Left lung (tissue), 10 donors: ENCODE data around the gene SLC7A6OS. TPM values are rescaled to one million over a fixed set of nuclear protein-coding genes. Genes with fewer than 3 reads are reported as not detected.

Experiments used
- ATAC-seq: fragments of 200-7000 bp; cut with Tn5 transposase; one replicate; pipeline ENCODE4 v1.9.1; 2020; ENCODE audit warnings: moderate library complexity
- DNase-seq, 4 donors: peaks; one replicate each; pipeline ENCODE4 v3.0.0-alpha.2; 2013 to 2020
- H3K27ac ChIP-seq, 2 donors: fragments of 200-600 bp; sonication (generic) in 1 of 2; one replicate each; pipeline versions ENCODE4 v1.5.0 to v1.8.0; 2020 to 2021
- H3K27me3 ChIP-seq, 2 donors: fragments of 200-600 bp; sonication (generic) in 1 of 2; one replicate each; pipeline versions ENCODE4 v1.5.0 to v1.8.0; 2020 to 2021
- H3K36me3 ChIP-seq, 2 donors: fragments of 200-600 bp; sonication (generic) in 1 of 2; one replicate each; pipeline versions ENCODE4 v1.5.0 to v1.8.0; 2020 to 2021
- H3K4me1 ChIP-seq, 2 donors: fragments of 200-600 bp; one replicate each; pipeline ENCODE4 v1.8.0; 2021
- H3K4me3 ChIP-seq, 2 donors: fragments of 200-600 bp; sonication (generic) in 1 of 2; one replicate each; pipeline versions ENCODE4 v1.5.0 to v1.8.0; 2020 to 2021; ENCODE audit warnings: mild to moderate bottlenecking in 1 of 2
- H3K9me3 ChIP-seq, 2 donors: fragments of 200-600 bp; sonication (generic) in 1 of 2; one replicate each; pipeline versions ENCODE4 v1.5.0 to v1.8.0; 2020 to 2021
- intact Hi-C, 2 donors: fragments of 100-400 bp; cut with DNase I; formaldehyde crosslinking; loops; one replicate each; pipeline versions ENCODE4 v1.11.2 to v1.14.2; 2022
- polyA plus RNA-seq, 6 donors: library from polyadenylated mRNA; unstranded; fragments of 120-200 nt; gene quantifications; one replicate each; pipeline ENCODE4 v1.2.1, GENCODE V29; 2013; ENCODE audit not compliant: insufficient read length in 6 of 6
- total RNA-seq, 2 donors: library from RNA; stranded (reverse); fragmentation: NEBNext Ultra II Directional; extraction: Animal tissue kit (Norgen Biotek cat#: 25700); gene quantifications; one replicate each; pipeline ENCODE4 v1.2.1, GENCODE V29; 2021
- TF ChIP-seq, protein P1 (sequence below), 2 donors: fragments of 200-600 bp; sonication (generic) in 1 of 2; IDR thresholded peaks; one replicate each; pipeline versions ENCODE4 v1.5.0 to v1.8.0; 2021; ENCODE audit warnings: antibody characterized with exemption in 2 of 2
- donor health status: DM: no; HTN: yes; CAD: no.
- donor health status: DM: no; HTN: no; CAD: no.

Gene SLC7A6OS
- total and polyA plus RNA-seq, 8 donors, result 11.7 to 24.4 (median 21.9) TPM

DNA sequence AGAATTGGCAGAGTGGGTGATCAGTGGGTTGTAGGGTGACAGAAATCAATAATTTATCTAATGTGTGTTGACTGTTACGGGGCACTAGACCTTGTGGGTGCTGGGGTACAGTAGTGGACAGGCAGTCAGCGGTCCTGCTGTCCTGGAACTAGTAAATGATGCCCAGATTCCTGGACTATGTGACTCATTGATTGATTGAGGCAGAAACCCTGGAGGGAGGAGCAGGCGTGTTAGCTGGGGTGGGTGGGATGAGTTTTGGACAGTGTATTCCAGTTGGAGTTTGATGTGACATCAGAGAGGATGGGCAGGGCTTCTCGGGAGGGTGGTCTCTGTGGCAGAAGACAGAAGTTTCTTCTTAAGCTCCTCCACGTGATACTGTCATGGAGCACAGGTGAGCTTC lies 24.4 kb upstream of the SLC7A6OS start:
- DNase-seq (no peak), ATAC-seq (no peak)
- Histone ChIP-seq H3K36me3 (peaks cover 0 to 43% of the 10 kb centered on the region in 2 donors), H3K4me1 (peaks cover 16 to 32% of the 10 kb centered on the region in 2 donors), H3K27me3 (no peaks in the 10 kb centered on the region), H3K4me3 (no peak overlapping the region), H3K27ac (no peak overlapping the region), H3K9me3 (no peaks in the 10 kb centered on the region)
- intact Hi-C loops, result no loop called here
- TF ChIP-seq, protein P1, sequence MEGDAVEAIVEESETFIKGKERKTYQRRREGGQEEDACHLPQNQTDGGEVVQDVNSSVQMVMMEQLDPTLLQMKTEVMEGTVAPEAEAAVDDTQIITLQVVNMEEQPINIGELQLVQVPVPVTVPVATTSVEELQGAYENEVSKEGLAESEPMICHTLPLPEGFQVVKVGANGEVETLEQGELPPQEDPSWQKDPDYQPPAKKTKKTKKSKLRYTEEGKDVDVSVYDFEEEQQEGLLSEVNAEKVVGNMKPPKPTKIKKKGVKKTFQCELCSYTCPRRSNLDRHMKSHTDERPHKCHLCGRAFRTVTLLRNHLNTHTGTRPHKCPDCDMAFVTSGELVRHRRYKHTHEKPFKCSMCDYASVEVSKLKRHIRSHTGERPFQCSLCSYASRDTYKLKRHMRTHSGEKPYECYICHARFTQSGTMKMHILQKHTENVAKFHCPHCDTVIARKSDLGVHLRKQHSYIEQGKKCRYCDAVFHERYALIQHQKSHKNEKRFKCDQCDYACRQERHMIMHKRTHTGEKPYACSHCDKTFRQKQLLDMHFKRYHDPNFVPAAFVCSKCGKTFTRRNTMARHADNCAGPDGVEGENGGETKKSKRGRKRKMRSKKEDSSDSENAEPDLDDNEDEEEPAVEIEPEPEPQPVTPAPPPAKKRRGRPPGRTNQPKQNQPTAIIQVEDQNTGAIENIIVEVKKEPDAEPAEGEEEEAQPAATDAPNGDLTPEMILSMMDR (IDR thresholded peaks at IDR 0.05), result no peak

DNA sequence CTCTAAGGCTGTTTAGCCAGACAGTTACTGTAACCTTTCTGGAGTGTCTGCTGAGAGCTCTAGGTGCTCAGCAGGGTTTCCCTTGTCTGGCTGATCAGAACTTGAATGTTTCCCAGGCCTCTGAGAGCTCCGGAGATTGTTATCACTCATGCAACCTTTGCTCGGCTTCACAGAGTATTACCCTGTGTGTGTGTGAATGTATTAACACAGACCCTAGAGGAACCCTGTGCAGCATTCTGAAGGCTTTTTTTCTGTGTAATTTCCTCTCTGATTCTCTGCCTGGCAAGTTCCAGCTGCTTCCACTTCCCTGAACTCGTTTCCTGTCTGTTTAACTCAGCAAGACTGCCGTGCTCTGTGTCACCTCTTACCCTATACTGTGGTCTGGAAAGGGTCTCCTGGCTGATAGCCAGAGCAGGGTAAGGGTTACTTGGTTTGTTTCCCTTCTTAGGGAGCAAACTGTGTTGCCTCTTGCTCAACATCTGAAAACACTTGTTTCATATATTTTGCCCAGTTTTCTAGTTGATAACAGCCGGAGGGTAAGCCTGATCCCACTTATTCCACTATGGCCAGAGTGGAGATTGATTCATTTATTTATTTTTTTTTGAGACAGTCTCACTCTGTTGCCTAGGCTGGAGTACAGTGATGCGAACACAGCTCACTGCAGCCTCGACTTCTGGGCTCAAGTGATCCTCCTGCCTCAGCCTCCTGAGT lies 21.8 kb upstream of the SLC7A6OS start:
- H3K9me3 ChIP-seq, result no peaks in the 10 kb centered on the region
- TF ChIP-seq, protein P1 (IDR thresholded peaks at IDR 0.05), result no peak
- intact Hi-C loops, result no loop called here
- H3K27me3 ChIP-seq, result no peaks in the 10 kb centered on the region
- peaks cover 0 to 17% of the 10 kb centered on the region in 2 donors for H3K36me3 ChIP-seq
- H3K4me1 ChIP-seq, result peaks cover 16 to 32% of the 10 kb centered on the region in 2 donors
- ATAC-seq, result peak; percentile 57
- DNase-seq, result peak in 2 of 4 donors; percentile 53 to 67
- peak overlapping the region; percentile 71 to 74 for H3K27ac ChIP-seq
- no peak overlapping the region for H3K4me3 ChIP-seq

DNA sequence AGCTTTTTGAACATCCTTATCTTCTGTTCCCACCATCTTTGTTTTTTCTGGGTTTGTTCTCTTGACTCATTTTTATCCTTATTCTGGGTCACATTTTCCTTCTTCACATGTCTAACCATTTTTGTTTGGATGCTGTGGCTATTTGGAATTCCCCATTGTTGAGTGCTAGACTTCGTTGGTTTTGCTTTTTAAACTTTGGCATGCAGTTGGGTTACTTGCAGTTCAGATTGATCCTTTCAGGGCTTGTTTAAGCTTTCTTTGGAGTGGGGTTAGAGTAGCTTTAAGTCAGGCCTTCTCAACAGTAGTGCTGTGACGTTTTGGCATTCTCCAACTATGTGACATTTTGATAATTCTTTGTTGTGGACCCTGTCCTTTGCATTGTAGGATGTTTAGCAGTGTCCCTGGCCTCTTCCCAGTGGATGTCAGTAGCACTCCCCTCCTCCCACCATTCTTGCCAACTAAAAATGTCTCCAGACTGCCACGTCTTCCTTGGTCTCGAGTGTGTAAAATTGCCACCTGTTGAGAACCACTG lies 21.2 kb upstream of the SLC7A6OS start:
- H3K36me3 ChIP-seq, result peaks cover 0 to 13% of the 10 kb centered on the region in 2 donors
- peaks cover 16 to 32% of the 10 kb centered on the region in 2 donors for H3K4me1 ChIP-seq
- no peaks in the 10 kb centered on the region for H3K27me3 ChIP-seq
- H3K27ac ChIP-seq, result peak overlapping the region; percentile 71 to 74
- intact Hi-C loops, result no loop called here
- H3K4me3 ChIP-seq, result no peak overlapping the region
- peak in 1 of 4 donors; percentile 32 for DNase-seq
- TF ChIP-seq, protein P1 (IDR thresholded peaks at IDR 0.05), result no peak
- ATAC-seq, result peak; percentile 26
- no peaks in the 10 kb centered on the region for H3K9me3 ChIP-seq

DNA sequence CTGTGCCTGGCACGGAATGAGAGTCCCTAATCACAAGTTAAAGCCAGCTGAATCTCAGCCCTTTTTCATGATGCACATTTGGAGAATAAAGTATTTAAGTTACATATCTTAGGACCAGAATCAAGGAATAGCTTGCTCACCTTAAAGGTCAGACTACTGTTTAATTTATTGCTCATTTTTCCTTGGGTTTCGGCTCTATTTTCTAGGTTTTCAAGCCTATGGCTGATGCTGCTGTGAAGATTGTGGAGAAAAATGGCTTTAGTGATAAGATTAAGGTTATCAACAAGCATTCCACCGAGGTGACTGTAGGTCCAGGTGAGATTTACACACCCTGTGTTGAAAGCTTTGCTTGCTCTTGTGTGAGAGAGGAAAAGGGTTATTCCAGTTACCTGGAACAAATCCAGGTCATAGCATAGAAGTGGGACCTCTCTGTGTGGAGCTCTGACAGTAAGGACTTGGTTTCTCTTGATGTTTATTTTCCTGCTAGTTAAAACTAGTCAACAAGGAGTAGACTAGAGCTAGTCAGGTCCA lies 18.2 kb upstream of the SLC7A6OS start:
- Histone ChIP-seq H3K27me3 (no peaks in the 10 kb centered on the region), H3K4me1 (peaks cover 16 to 29% of the 10 kb centered on the region in 2 donors), H3K36me3 (peaks cover 0 to 30% of the 10 kb centered on the region in 2 donors), H3K4me3 (no peak overlapping the region), H3K9me3 (no peaks in the 10 kb centered on the region), H3K27ac (peak overlapping the region in 1 of 2 donors; percentile 20)
- intact Hi-C loops, result loop anchor here in 1 of 2 donors (10.0 kb wide), 1 partner anchor 74 kb away; no protein-coding TSS in a partner anchor
- ATAC-seq, result peak; percentile 29
- no peak for DNase-seq
- TF ChIP-seq, protein P1 (IDR thresholded peaks at IDR 0.05), result peak in 1 of 2 donors; percentile 44
